Ishikawa (cell line): Measurements from ENCODE around the gene AGPAT3.

ENCODE experiments used
- CEBPB ChIP-seq: IDR thresholded peaks from 2 replicates; pipeline ENCODE4 v1.6.1; 2012
- CREB1 ChIP-seq: IDR thresholded peaks from 2 replicates; pipeline ENCODE4 v1.6.1; 2012; ENCODE audit warnings: low read depth
- EGR1 ChIP-seq: IDR thresholded peaks from 2 replicates; pipeline ENCODE4 v1.6.1; 2012
- EP300 ChIP-seq: IDR thresholded peaks from 2 replicates; pipeline ENCODE4 v1.6.1; 2012; ENCODE audit warnings: borderline replicate concordance
- FOXM1 ChIP-seq: IDR thresholded peaks from 2 replicates; pipeline ENCODE4 v1.6.1; 2012; ENCODE audit warnings: low read depth, borderline replicate concordance
- MAX ChIP-seq: IDR thresholded peaks from 2 replicates; pipeline ENCODE4 v1.6.1; 2012
- NFIC ChIP-seq: IDR thresholded peaks from 2 replicates; pipeline ENCODE4 v1.6.1; 2012
- RAD21 ChIP-seq: IDR thresholded peaks from 2 replicates; pipeline ENCODE4 v1.6.1; 2012; ENCODE audit warnings: low read depth
- TAF1 ChIP-seq: IDR thresholded peaks from 2 replicates; pipeline ENCODE4 v1.6.1; 2012; ENCODE audit warnings: low read depth, mild to moderate bottlenecking
- TCF12 ChIP-seq: IDR thresholded peaks from 2 replicates; pipeline ENCODE4 v1.6.1; 2012; ENCODE audit warnings: low read depth
- TEAD4 ChIP-seq: IDR thresholded peaks from 2 replicates; pipeline ENCODE4 v1.6.1; 2012
- YY1 ChIP-seq: IDR thresholded peaks from 2 replicates; pipeline ENCODE4 v1.6.1; 2012; ENCODE audit warnings: low read depth
- ZBTB7A ChIP-seq: IDR thresholded peaks from 2 replicates; pipeline ENCODE4 v1.6.1; 2012; ENCODE audit warnings: low read depth
- TF ChIP-seq, protein P1 (sequence below): IDR thresholded peaks from 2 replicates; pipeline ENCODE4 v1.6.1; 2012
- TF ChIP-seq, protein P2 (sequence below): IDR thresholded peaks from 2 replicates; pipeline ENCODE4 v1.6.1; 2012; ENCODE audit warnings: low read depth, mild to moderate bottlenecking

The AGPAT3 gene

GRCh38 chr21:43971201-43971991 is 106.4 kb downstream of the AGPAT3 start:
- no peak for TF ChIP-seq TCF12
- TF ChIP-seq FOXM1 = no peak
- TF ChIP-seq MAX = no peak

GRCh38 chr21:43971992-43972255 is 106.9 kb downstream of the AGPAT3 start:
- TF ChIP-seq MAX (no peak), EGR1 (no peak), ZBTB7A (no peak), RAD21 (no peak), TEAD4 (no peak), CREB1 (no peak), TCF12 (no peak), NFIC (no peak), CEBPB (no peak)
- TF ChIP-seq, protein P1, sequence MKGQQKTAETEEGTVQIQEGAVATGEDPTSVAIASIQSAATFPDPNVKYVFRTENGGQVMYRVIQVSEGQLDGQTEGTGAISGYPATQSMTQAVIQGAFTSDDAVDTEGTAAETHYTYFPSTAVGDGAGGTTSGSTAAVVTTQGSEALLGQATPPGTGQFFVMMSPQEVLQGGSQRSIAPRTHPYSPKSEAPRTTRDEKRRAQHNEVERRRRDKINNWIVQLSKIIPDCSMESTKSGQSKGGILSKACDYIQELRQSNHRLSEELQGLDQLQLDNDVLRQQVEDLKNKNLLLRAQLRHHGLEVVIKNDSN = no peak

DNA sequence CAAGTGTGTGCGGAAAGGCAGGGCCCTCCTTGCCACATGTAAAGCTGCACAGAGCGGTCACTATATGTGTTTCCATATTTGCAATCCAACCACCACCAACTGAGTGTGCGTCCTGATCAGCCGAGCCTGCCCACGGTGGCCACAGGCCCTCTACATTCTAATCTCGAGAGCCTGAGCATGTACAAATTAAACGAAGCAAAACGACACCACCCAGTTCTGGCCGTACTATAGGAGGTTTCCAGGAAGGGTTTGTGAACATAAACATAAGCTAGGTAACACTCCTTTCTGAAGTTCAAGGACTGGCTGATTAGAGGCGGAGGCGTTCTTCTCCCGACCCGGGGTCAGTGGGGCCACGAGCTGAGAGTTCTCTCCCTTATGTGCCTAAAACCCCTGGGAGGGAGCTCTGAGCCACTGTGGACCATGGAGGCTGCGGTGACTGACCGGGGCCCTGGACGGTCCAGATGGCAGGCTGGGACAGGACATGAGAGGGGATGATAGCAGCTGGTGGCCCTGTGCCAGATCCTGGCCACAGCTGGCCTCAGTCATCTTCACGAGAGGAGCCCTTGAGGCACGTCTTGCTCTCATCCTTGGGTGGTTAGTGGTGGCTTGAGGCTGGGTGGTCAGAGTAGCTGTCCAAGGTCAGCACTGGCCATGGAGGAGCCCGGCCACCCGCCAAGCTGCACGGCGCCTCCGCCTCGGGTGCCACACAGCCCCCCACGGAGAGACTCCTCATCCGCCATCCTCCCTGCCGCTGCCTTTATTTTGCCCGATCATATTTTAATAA is 108.0 kb downstream of the AGPAT3 start:
- no peak for TF ChIP-seq TCF12
- TF ChIP-seq, protein P2, sequence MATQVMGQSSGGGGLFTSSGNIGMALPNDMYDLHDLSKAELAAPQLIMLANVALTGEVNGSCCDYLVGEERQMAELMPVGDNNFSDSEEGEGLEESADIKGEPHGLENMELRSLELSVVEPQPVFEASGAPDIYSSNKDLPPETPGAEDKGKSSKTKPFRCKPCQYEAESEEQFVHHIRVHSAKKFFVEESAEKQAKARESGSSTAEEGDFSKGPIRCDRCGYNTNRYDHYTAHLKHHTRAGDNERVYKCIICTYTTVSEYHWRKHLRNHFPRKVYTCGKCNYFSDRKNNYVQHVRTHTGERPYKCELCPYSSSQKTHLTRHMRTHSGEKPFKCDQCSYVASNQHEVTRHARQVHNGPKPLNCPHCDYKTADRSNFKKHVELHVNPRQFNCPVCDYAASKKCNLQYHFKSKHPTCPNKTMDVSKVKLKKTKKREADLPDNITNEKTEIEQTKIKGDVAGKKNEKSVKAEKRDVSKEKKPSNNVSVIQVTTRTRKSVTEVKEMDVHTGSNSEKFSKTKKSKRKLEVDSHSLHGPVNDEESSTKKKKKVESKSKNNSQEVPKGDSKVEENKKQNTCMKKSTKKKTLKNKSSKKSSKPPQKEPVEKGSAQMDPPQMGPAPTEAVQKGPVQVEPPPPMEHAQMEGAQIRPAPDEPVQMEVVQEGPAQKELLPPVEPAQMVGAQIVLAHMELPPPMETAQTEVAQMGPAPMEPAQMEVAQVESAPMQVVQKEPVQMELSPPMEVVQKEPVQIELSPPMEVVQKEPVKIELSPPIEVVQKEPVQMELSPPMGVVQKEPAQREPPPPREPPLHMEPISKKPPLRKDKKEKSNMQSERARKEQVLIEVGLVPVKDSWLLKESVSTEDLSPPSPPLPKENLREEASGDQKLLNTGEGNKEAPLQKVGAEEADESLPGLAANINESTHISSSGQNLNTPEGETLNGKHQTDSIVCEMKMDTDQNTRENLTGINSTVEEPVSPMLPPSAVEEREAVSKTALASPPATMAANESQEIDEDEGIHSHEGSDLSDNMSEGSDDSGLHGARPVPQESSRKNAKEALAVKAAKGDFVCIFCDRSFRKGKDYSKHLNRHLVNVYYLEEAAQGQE = 0 out of 2 replicates have a peak, but pooled peaks have one; percentile 11

DNA sequence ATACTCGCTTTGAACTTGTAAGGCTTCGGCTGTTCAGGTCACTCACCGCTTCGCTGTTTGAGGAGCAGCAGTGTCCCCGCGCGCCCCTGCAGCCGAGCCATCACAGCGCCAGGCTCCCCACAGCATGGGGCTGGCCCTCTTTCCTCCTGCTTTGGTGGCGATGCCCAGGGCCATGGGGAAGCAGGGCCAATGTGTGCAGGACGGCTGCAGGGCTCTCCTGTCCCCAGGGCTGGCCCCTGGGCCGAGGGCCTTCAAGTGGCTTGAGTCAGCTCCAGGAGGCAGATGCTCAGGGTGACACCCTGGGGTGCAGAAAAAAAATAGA is 108.6 kb downstream of the AGPAT3 start:
- TF ChIP-seq, protein P1 = no peak
- TF ChIP-seq FOXM1 (no peak), MAX (no peak), NFIC (no peak), TCF12 (no peak), EP300 (no peak), EGR1 (no peak), CREB1 (no peak), RAD21 (no peak), CEBPB (no peak), YY1 (no peak), TAF1 (no peak), TEAD4 (no peak), ZBTB7A (no peak)
- TF ChIP-seq, protein P2 = no peak

- TF ChIP-seq CEBPB (no peak), MAX (no peak), NFIC (no peak), TAF1 (no peak), TCF12 (no peak), EP300 (no peak), ZBTB7A (no peak), RAD21 (no peak), YY1 (no peak), CREB1 (no peak), FOXM1 (no peak), TEAD4 (no peak), EGR1 (no peak)
- TF ChIP-seq, protein P2 = no peak
- TF ChIP-seq, protein P1 = no peak
These were observed 109.9 kb downstream of the AGPAT3 start for GRCh38 chr21:43974791-43975468.
